Measurements from ENCODE around the gene COL6A1. TPM values are rescaled to one million over a fixed set of nuclear protein-coding genes. Genes with fewer than 3 reads are reported as not detected.

The COL6A1 gene
- total and polyA plus RNA-seq, 2 donors (not counting 3 experiments of a cell fraction or from before 2014, with no cell fraction given) = 30.1 to 42.4 TPM

DNA sequence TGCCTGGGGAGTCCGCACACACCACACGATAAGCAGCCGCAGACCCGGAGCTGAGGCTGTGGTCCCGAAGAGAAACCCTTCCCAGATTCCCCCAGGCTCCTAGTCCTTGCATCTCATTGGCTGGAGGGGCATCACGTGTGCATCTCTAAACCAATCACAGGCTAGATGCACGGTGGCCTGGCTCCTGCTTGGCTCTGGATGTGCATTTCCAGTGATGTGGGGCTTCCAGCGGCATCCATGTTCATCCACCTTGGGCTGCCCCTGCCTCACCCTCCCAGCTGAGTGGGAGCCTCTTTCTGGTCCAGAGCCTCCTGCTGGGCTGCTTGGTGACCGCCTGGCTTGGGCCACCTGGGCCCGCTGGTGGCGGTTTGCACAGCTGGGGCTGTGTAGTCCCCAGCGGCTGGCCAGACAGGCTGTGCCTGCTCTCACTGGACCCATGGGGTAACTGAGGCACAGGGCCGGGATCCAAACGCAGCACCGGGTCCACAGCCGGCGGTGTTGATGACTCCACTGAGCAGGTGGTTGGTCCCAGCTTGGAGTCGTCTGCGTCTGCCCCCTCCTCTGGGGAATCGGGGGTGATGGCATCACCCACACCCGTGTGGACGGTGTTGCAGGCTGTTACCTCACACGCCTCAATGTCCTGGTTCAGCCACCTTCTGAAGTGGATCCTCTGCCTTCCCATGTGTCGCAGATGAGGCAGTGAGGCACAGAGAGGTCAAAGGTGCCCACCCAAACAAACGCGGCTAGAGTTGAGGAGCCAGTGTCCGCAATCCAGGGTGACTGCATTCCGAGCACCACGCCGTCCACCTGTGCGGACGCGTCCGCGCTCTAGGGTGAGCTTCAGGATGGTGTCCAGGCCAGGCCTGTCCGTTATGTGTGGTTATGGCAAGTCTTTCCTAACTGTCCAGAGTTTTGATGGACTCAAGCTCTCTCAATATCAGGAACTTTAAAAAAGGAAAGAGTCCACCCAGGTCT, 41.3 kb downstream of the COL6A1 start:
- Histone ChIP-seq H3K4me3 (replicated peaks in 1 of 3; ENCODE audit: insufficient read depth in 1 of 3, low read depth in 1 of 3, low read length in 3 of 3) (no peak overlapping the region), H3K27ac (ENCODE audit: insufficient read depth, low read depth, low read length) (no peak overlapping the region), H4K20me1 (replicated peaks; ENCODE audit: control insufficient read depth, extremely low read depth, insufficient read depth, low read length) (no peaks in the 10 kb centered on the region), H3K4me2 (ENCODE audit: insufficient read depth, low read length) (no peak overlapping the region), H3K27me3 (ENCODE audit: control insufficient read depth in 2 of 2, insufficient read depth in 2 of 2, low read length in 2 of 2) (peaks cover 14 to 38% of the 10 kb centered on the region in 2 experiments), H3K79me2 (ENCODE audit: control insufficient read depth, insufficient read depth, low read length) (no peaks in the 10 kb centered on the region), H3K9me1 (replicated peaks; ENCODE audit: control insufficient read depth, extremely low read depth, insufficient read depth, low read length) (no peaks in the 10 kb centered on the region), H2AFZ (ENCODE audit: low read depth, low read length) (no peak overlapping the region), H3K36me3 (ENCODE audit: control insufficient read depth in 2 of 2, extremely low read depth in 1 of 2, insufficient read depth in 2 of 2, low read length in 2 of 2) (no peaks in the 10 kb centered on the region), H3K9me3 (replicated peaks; ENCODE audit: control insufficient read depth, insufficient read depth, low read length) (no peaks in the 10 kb centered on the region), H3K9ac (replicated peaks; ENCODE audit: extremely low read depth, insufficient read depth, low read length) (no peak overlapping the region), H3K4me1 (ENCODE audit: control insufficient read depth, extremely low read depth, insufficient read depth, low read length) (no peaks in the 10 kb centered on the region)
- no TSS peak for BruUV-seq (replicated peaks)
- POLR2A ChIA-PET = no interaction called here
- FAIRE-seq (no peak), DNase-seq (ENCODE audit: low read depth, low spot score) (no peak)
- intact Hi-C loops (cut with micrococcal nuclease) (no loop called here), dilution Hi-C loops (cut with MboI; ENCODE audit: extremely low pct_ligation_motif_present, low sequenced_read_pairs) (no loop called here)
- TF ChIP-seq POLR2A (IDR thresholded peaks at IDR 0.05; ENCODE audit: low read depth, low read length) (no peak), MYC (IDR thresholded peaks at IDR 0.05; ENCODE audit: low read depth, low read length) (no peak), GATA2 (IDR thresholded peaks at IDR 0.05; ENCODE audit: insufficient read depth, insufficient read length, low read depth, low read length) (no peak), POLR2AphosphoS5 (IDR thresholded peaks at IDR 0.05; ENCODE audit: insufficient read depth, low read depth, low read length) (no peak), FOS (IDR thresholded peaks at IDR 0.05; ENCODE audit: borderline replicate concordance, insufficient read depth, low read length) (no peak), EZH2 (IDR thresholded peaks at IDR 0.05; ENCODE audit: borderline replicate concordance, low read depth, low read length, severe bottlenecking) (no peak), JUN (IDR thresholded peaks at IDR 0.05; ENCODE audit: borderline replicate concordance, insufficient read depth, insufficient read length, low read depth) (no peak)
- TF ChIP-seq, protein P1, sequence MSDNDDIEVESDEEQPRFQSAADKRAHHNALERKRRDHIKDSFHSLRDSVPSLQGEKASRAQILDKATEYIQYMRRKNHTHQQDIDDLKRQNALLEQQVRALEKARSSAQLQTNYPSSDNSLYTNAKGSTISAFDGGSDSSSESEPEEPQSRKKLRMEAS (IDR thresholded peaks at IDR 0.05; ENCODE audit: insufficient read depth, insufficient read length) = no peak
- TF ChIP-seq, protein P2, sequence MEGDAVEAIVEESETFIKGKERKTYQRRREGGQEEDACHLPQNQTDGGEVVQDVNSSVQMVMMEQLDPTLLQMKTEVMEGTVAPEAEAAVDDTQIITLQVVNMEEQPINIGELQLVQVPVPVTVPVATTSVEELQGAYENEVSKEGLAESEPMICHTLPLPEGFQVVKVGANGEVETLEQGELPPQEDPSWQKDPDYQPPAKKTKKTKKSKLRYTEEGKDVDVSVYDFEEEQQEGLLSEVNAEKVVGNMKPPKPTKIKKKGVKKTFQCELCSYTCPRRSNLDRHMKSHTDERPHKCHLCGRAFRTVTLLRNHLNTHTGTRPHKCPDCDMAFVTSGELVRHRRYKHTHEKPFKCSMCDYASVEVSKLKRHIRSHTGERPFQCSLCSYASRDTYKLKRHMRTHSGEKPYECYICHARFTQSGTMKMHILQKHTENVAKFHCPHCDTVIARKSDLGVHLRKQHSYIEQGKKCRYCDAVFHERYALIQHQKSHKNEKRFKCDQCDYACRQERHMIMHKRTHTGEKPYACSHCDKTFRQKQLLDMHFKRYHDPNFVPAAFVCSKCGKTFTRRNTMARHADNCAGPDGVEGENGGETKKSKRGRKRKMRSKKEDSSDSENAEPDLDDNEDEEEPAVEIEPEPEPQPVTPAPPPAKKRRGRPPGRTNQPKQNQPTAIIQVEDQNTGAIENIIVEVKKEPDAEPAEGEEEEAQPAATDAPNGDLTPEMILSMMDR (IDR thresholded peaks at IDR 0.05; ENCODE audit: extremely low read depth in 1 of 2, insufficient read depth in 1 of 2, low read depth in 1 of 2, low read length in 2 of 2) = no peak
- CTCF ChIA-PET = interaction anchor here (1.2 kb wide), 1 partner anchor 49 kb away, joined by 4 read pairs; no protein-coding TSS in a partner anchor

Data from endothelial cell of umbilical vein (primary cell).